H1 (cell line): ENCODE data around the gene CDK4.

Experiments
- SUZ12 ChIP-seq: fragments of 200-600 bp; sonication (generic); IDR thresholded peaks from 2 replicates; pipeline ENCODE4 v1.6.1; 2012; ENCODE audit warnings: mild to moderate bottlenecking, inconsistent platforms, low read length, moderate library complexity, mixed read lengths
- TAF1 ChIP-seq: IDR thresholded peaks from 2 replicates; pipeline ENCODE4 v1.6.1; 2011; ENCODE audit warnings: mild to moderate bottlenecking, low read depth, low read length
- TF ChIP-seq, protein P1 (sequence below), 3 experiments: IDR thresholded peaks; 1 replicate in 2 of 3; 2 replicates in 1 of 3; pipeline versions ENCODE4 v1.5.1 to v1.6.1; 2011; ENCODE audit warnings: low read length in 3 of 3, mild to moderate bottlenecking in 3 of 3, inconsistent platforms in 2 of 3, low read depth in 1 of 3, moderate library complexity in 1 of 3; ENCODE audit not compliant: insufficient read depth in 1 of 3; ENCODE audit errors: control extremely low read depth in 1 of 3

DNA sequence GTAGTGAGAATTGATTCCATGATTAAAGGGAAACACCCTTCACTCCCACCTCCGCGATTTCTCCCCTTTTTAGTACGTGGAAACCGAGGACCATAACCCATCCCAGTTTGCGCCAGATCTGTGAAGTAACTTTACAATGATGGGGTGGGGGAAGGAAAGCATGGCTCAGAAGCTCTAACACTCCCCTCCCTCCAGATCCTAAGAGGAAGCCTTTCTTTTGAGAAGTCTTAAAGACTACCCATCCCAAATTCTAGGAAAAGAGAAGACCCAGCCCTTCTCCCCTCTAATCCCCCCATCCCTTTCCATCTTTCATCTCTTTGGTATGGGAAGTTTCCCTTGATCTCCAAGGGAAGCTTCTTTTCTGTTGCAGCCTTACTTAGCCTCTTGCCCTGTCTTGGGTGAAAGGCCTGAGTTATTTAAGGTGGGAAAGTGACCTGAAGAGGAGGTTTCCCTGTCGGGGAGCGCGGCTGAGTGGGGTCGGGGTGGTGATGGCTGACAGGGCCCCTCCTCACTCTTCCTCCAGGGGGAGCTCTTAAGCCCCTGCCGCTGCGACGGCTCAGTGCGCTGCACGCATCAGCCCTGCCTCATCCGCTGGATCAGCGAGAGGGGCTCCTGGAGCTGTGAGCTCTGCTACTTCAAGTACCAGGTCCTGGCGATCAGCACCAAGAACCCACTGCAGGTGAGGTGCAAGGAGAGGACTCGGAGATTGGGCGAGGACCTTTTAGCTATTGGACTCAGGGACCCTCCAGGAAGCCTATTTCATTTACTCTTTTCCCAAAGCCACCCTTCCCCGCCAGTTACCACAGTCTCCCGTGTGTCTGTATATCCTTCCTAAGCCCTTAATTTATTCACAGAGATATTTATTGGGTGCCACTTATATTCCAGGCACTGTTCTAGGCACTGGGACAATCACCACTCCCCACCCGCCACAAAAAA, 4.6 kb upstream of the CDK4 start:
- TF ChIP-seq TAF1: no peak
- TF ChIP-seq, protein P1, sequence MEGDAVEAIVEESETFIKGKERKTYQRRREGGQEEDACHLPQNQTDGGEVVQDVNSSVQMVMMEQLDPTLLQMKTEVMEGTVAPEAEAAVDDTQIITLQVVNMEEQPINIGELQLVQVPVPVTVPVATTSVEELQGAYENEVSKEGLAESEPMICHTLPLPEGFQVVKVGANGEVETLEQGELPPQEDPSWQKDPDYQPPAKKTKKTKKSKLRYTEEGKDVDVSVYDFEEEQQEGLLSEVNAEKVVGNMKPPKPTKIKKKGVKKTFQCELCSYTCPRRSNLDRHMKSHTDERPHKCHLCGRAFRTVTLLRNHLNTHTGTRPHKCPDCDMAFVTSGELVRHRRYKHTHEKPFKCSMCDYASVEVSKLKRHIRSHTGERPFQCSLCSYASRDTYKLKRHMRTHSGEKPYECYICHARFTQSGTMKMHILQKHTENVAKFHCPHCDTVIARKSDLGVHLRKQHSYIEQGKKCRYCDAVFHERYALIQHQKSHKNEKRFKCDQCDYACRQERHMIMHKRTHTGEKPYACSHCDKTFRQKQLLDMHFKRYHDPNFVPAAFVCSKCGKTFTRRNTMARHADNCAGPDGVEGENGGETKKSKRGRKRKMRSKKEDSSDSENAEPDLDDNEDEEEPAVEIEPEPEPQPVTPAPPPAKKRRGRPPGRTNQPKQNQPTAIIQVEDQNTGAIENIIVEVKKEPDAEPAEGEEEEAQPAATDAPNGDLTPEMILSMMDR (IDR thresholded peaks at IDR 0.05; ENCODE audit: control extremely low read depth in 1 of 3, insufficient read depth in 1 of 3, low read depth in 1 of 3, low read length in 3 of 3): peak; percentile 83 to 98 (median 97)
- peak; percentile 73 for TF ChIP-seq SUZ12
